Neural cell (in vitro differentiated cells): ENCODE data around the gene FGF2. TPM values are rescaled to one million over a fixed set of nuclear protein-coding genes. Genes with fewer than 3 reads are reported as not detected.

Source experiments
- H2AFZ ChIP-seq: fragments of 200-600, 300-800 bp; sonication (generic), shearing (Covaris generic); 2 replicates; pipeline ENCODE4 v1.6.0; 2014; ENCODE audit warnings: low read depth, mild to moderate bottlenecking, antibody characterized with exemption, low read length, moderate library complexity
- H3F3A ChIP-seq: fragments of 200-600 bp; shearing (Covaris generic); 2 replicates; pipeline ENCODE4 v1.6.1; 2016; ENCODE audit warnings: mild to moderate bottlenecking, moderate library complexity, mixed read lengths, antibody characterized with exemption, low read length; ENCODE audit not compliant: insufficient read depth, poor library complexity, severe bottlenecking
- H3K27ac ChIP-seq: fragments of 200-600, 300-800 bp; sonication (generic), shearing (Covaris generic); 2 replicates; pipeline ENCODE4 v1.5.1; 2014; ENCODE audit warnings: mild to moderate bottlenecking, low read length, moderate library complexity
- H3K27me3 ChIP-seq: fragments of 300-800, 200-600 bp; sonication (generic), shearing (Covaris generic); 2 replicates; pipeline ENCODE4 v1.6.0; 2014; ENCODE audit warnings: mild to moderate bottlenecking, low read depth, low read length, moderate library complexity; ENCODE audit not compliant: insufficient read depth
- H3K36me3 ChIP-seq: fragments of 300-800, 200-600 bp; sonication (generic), shearing (Covaris generic); 2 replicates; pipeline ENCODE4 v1.5.1; 2014; ENCODE audit warnings: mild to moderate bottlenecking, antibody characterized with exemption, low read length, moderate library complexity; ENCODE audit not compliant: insufficient read depth
- H3K4me2 ChIP-seq: fragments of 300-800, 200-600 bp; sonication (generic), shearing (Covaris generic); 2 replicates; pipeline ENCODE4 v1.6.0; 2014; ENCODE audit warnings: mild to moderate bottlenecking, low read length
- H3K4me3 ChIP-seq: fragments of 300-800, 200-600 bp; sonication (generic), shearing (Covaris generic); 2 replicates; pipeline ENCODE4 v1.5.1; 2014; ENCODE audit warnings: mild to moderate bottlenecking, low read length, moderate library complexity
- H3K79me2 ChIP-seq: fragments of 200-600 bp; shearing (Covaris generic); replicated peaks from 2 replicates; pipeline ENCODE4 v1.6.0; 2014; ENCODE audit warnings: mild to moderate bottlenecking, low read length, moderate library complexity; ENCODE audit not compliant: insufficient read depth
- H3K9ac ChIP-seq: fragments of 300-800, 200-600 bp; sonication (generic), shearing (Covaris generic); 2 replicates; pipeline ENCODE4 v1.6.1; 2016; ENCODE audit warnings: mild to moderate bottlenecking, low read length, mixed read lengths
- H3K9me2 ChIP-seq: fragments of 200-600 bp; shearing (Covaris generic); 2 replicates; pipeline ENCODE4 v1.6.1; 2016; ENCODE audit warnings: mild to moderate bottlenecking, low read length, mixed read lengths; ENCODE audit not compliant: insufficient read depth
- H3K9me3 ChIP-seq: fragments of 200-600, 300-800 bp; sonication (generic), shearing (Covaris generic); 2 replicates; pipeline ENCODE4 v1.6.1; 2016; ENCODE audit warnings: mild to moderate bottlenecking, mixed run types, low read length, moderate library complexity, mixed read lengths
- H4K20me1 ChIP-seq: fragments of 200-600 bp; shearing (Covaris generic); 2 replicates; pipeline ENCODE4 v1.6.1; 2016; ENCODE audit warnings: mild to moderate bottlenecking, mixed run types; ENCODE audit not compliant: insufficient read depth
- EP300 ChIP-seq: fragments of 450-650 bp; conservative IDR thresholded peaks from 2 replicates; pipeline ENCODE4 v1.6.1; 2014; ENCODE audit warnings: antibody characterized with exemption, mild to moderate bottlenecking, moderate library complexity; ENCODE audit not compliant: poor library complexity, severe bottlenecking
- EZH2 ChIP-seq: fragments of 200-600, 300-800 bp; shearing (Covaris generic), sonication (generic); IDR thresholded peaks from 2 replicates; pipeline ENCODE4 v1.6.1; 2014; ENCODE audit warnings: antibody characterized with exemption, low read length, borderline replicate concordance, mild to moderate bottlenecking; ENCODE audit not compliant: insufficient read depth, poor library complexity, severe bottlenecking
- MXI1 ChIP-seq: fragments of 450-650 bp; conservative IDR thresholded peaks from 2 replicates; pipeline ENCODE4 v1.6.1; 2014; ENCODE audit warnings: antibody characterized with exemption, mild to moderate bottlenecking; ENCODE audit not compliant: poor library complexity, severe bottlenecking
- POLR2AphosphoS5 ChIP-seq: IDR thresholded peaks from 2 replicates; pipeline ENCODE4 v1.6.1; 2012
- RAD21 ChIP-seq: fragments of 450-650 bp; conservative IDR thresholded peaks from 2 replicates; pipeline ENCODE4 v1.6.1; 2014; ENCODE audit warnings: antibody characterized with exemption, mild to moderate bottlenecking, moderate library complexity
- SMC3 ChIP-seq: fragments of 450-650 bp; conservative IDR thresholded peaks from 2 replicates; pipeline ENCODE4 v1.6.1; 2014; ENCODE audit warnings: antibody characterized with exemption, mild to moderate bottlenecking, moderate library complexity; ENCODE audit not compliant: poor library complexity
- TAF1 ChIP-seq: IDR thresholded peaks from 2 replicates; pipeline ENCODE4 v1.6.1; 2012; ENCODE audit warnings: low read depth
- polyA plus RNA-seq: library from polyadenylated mRNA; depleted of rRNA; stranded (reverse); fragments of >200 nt; gene quantifications from 2 replicates; pipeline ENCODE4 v1.2.3, GENCODE V29; 2014
- TF ChIP-seq, protein P1 (sequence below): IDR thresholded peaks from 2 replicates; pipeline ENCODE4 v1.6.1; 2012; ENCODE audit warnings: borderline replicate concordance
- TF ChIP-seq, protein P2 (sequence below): fragments of 450-650 bp; IDR thresholded peaks from 2 replicates; pipeline ENCODE4 v1.5.1; 2014; ENCODE audit warnings: antibody characterized with exemption, mild to moderate bottlenecking, moderate library complexity; ENCODE audit not compliant: poor library complexity, severe bottlenecking

FGF2 gene
- polyA plus RNA-seq, 1 donor from 2014 or later: 5.8 TPM

DNA sequence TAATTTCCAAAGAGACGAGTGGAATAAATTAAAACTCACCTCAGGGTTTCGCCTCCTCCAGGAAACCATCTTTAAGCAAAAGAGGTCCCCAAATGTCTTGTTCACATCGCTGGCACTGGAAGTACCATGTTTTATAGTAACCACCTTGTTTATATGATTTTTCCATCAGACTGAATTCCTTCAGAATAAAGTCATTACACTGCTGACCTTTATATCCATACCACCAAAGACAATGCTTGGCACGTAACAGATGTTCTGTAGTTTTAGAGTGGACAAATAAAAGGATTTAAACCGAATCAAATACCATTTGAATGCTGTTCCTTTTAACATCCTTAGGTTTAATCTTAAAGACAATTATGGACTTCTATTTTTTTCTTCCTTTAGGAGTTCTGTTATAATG, 91.1 kb downstream of the FGF2 start:
- Histone ChIP-seq H3K9me3 (no peaks in the 10 kb centered on the region), H3K27ac (no peak overlapping the region), H2AFZ (no peak overlapping the region), H3K4me3 (no peak overlapping the region), H3K9ac (no peak overlapping the region), H3K27me3 (no peaks in the 10 kb centered on the region), H3K4me2 (no peak overlapping the region), H3K79me2 (no peaks in the 10 kb centered on the region), H3K36me3 (no peaks in the 10 kb centered on the region), H3F3A (no peaks in the 10 kb centered on the region), H3K9me2 (no peaks in the 10 kb centered on the region), H4K20me1 (no peaks in the 10 kb centered on the region)
- TF ChIP-seq RAD21: no peak
- TF ChIP-seq, protein P1, sequence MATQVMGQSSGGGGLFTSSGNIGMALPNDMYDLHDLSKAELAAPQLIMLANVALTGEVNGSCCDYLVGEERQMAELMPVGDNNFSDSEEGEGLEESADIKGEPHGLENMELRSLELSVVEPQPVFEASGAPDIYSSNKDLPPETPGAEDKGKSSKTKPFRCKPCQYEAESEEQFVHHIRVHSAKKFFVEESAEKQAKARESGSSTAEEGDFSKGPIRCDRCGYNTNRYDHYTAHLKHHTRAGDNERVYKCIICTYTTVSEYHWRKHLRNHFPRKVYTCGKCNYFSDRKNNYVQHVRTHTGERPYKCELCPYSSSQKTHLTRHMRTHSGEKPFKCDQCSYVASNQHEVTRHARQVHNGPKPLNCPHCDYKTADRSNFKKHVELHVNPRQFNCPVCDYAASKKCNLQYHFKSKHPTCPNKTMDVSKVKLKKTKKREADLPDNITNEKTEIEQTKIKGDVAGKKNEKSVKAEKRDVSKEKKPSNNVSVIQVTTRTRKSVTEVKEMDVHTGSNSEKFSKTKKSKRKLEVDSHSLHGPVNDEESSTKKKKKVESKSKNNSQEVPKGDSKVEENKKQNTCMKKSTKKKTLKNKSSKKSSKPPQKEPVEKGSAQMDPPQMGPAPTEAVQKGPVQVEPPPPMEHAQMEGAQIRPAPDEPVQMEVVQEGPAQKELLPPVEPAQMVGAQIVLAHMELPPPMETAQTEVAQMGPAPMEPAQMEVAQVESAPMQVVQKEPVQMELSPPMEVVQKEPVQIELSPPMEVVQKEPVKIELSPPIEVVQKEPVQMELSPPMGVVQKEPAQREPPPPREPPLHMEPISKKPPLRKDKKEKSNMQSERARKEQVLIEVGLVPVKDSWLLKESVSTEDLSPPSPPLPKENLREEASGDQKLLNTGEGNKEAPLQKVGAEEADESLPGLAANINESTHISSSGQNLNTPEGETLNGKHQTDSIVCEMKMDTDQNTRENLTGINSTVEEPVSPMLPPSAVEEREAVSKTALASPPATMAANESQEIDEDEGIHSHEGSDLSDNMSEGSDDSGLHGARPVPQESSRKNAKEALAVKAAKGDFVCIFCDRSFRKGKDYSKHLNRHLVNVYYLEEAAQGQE: no peak
- TF ChIP-seq, protein P2, sequence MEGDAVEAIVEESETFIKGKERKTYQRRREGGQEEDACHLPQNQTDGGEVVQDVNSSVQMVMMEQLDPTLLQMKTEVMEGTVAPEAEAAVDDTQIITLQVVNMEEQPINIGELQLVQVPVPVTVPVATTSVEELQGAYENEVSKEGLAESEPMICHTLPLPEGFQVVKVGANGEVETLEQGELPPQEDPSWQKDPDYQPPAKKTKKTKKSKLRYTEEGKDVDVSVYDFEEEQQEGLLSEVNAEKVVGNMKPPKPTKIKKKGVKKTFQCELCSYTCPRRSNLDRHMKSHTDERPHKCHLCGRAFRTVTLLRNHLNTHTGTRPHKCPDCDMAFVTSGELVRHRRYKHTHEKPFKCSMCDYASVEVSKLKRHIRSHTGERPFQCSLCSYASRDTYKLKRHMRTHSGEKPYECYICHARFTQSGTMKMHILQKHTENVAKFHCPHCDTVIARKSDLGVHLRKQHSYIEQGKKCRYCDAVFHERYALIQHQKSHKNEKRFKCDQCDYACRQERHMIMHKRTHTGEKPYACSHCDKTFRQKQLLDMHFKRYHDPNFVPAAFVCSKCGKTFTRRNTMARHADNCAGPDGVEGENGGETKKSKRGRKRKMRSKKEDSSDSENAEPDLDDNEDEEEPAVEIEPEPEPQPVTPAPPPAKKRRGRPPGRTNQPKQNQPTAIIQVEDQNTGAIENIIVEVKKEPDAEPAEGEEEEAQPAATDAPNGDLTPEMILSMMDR: no peak
- TF ChIP-seq EZH2: no peak
- no peak for TF ChIP-seq POLR2AphosphoS5
- TF ChIP-seq TAF1: no peak

DNA sequence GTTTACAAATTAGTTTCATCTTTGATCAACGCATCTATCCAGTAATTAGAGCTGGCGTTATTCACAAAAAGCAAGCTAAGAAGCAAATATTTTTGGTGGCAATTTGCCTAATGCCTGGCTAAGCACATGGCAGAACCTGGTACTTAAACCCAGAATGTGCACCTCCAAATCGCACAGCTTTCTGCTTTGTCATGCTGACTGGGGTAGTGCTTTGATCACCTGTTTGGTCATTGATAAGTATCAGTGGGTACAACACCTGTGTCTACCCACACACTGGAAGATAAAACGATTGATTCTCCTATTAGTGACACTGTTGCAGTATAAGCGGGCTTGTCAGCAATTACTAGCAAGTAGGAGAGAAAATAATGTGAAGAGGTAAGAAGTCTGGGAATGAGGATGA, 93.8 kb downstream of the FGF2 start:
- no peak overlapping the region for H2AFZ ChIP-seq
- no peak overlapping the region for H3K4me2 ChIP-seq
- TF ChIP-seq SMC3 (no peak), RAD21 (no peak), MXI1 (no peak), EP300 (no peak), EZH2 (no peak), TAF1 (no peak), POLR2AphosphoS5 (no peak)
- TF ChIP-seq, protein P2: no peak
- TF ChIP-seq, protein P1: no peak

More for the DNA sequence above, 93.8 kb downstream of the FGF2 start:
- Histone ChIP-seq H3F3A (no peaks in the 10 kb centered on the region), H3K9me3 (no peaks in the 10 kb centered on the region), H3K9me2 (no peaks in the 10 kb centered on the region), H3K27ac (no peak overlapping the region), H3K36me3 (no peaks in the 10 kb centered on the region), H3K27me3 (no peaks in the 10 kb centered on the region), H3K9ac (no peak overlapping the region), H3K79me2 (peaks cover 10% of the 10 kb centered on the region), H4K20me1 (no peaks in the 10 kb centered on the region), H3K4me3 (no peak overlapping the region)
